Umbilical cord (tissue), 2 donors: Measurements from ENCODE around the gene PER2. TPM values are rescaled to one million over a fixed set of nuclear protein-coding genes. Genes with fewer than 3 reads are reported as not detected.

Source experiments
- DNase-seq: peaks from one replicate; pipeline ENCODE4 v3.0.0-alpha.2; 2015; ENCODE audit warnings: low spot score
- total RNA-seq: library from RNA; depleted of rRNA; stranded (reverse); fragments of >200 nt; gene quantifications from one replicate; pipeline ENCODE4 v1.2.3, GENCODE V29; 2014; ENCODE audit warnings: low replicate concordance; ENCODE audit not compliant: insufficient read depth

Gene PER2
- total RNA-seq, 1 donor from 2014 or later, result 11.3 TPM

- no peak for DNase-seq
Measured at GRCh38 chr2:238230699-238231098, 57.7 kb downstream of the PER2 start.

DNA sequence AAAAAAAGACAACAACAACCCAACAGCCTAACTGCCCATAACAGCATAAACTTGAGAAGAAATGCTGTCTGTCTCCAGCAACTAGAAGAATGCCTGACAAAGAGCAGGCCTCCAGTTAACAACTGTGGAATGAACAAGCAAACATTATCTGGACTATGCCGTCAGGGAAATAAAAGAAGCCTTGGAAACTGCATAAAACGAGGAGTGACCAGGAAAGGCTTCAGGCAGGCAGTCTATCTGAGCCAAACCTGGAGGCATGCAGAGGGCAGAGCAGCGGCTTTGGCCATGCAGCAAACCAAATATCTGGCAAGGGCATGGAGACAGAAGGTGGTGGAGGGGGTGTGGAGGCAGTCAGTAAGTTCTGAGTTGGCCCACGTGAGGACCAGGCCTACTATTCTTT is 59.7 kb downstream of the PER2 start:
- peak; percentile 94 for DNase-seq

DNA sequence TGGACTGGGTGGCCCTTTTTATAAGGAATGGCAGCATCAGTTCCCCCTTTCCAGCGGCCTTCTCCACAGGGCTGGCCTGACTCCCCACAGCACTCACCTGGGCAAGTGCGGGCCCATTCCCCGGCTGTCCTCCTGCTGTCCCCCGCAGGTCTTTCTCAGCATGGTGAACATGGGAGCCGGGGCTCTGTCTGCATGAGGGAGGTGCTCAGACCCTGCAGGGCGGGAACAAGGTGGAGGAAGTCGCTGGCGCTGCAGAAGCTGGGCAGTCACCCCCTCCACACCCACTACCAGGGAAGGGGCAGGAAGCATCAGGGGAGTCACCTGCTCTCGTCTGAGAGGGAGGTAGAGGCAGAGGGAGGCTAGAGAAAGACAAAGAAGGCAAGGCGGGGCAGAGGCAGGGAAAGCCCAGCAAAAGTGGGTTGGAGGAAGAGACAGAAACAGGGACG is 60.8 kb downstream of the PER2 start:
- DNase-seq, result no peak

GRCh38 chr2:238226698-238227586 is 61.5 kb downstream of the PER2 start:
- no peak for DNase-seq

DNA sequence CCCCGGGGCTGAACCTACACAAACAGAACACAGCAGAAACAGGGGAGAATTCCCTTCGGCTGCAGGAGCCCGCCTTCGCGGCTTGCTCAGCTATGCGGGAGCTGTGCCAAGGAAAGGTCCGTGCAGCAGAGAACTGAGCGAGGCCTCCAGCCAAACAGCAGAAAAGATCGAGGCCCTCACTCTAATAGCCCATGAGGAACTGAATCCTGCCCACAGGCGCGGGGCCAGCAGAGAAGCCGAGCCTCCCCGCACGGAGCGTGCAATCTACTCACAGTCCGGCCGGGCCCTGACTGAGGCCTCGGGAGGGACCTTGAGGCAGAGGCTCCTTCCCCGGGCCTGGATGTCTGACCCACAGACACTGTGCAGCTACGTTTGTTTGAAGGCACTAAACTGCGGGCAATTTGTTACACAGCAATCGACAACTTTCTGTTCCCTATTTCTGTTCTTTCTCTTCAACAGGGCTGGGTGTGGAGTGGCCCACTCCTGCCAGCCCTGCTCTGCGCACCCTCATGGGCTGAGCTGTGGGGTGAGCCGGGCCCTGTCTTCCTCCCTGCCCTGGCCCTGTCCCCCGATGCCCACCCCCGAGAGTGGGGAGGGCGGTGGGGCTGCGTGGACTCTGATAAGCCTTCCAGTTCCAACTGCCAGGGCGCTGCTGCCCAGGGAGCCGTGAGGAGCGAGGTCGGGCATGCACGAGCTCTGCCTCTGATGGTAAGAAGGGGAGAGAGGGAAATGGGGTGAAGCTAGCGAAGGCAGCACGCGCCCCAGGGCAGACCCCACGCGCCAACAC is 62.3 kb downstream of the PER2 start:
- peak; percentile 75 for DNase-seq

- no peak for DNase-seq
Measured at GRCh38 chr2:238225121-238225520, 63.3 kb downstream of the PER2 start.

- DNase-seq, result no peak
Measured at GRCh38 chr2:238224356-238225035, 63.9 kb downstream of the PER2 start.

- peak; percentile 35 for DNase-seq
Measured at GRCh38 chr2:238220892-238221521, 67.4 kb downstream of the PER2 start.

- DNase-seq, result no peak
Measured at GRCh38 chr2:238220274-238220891, 68.0 kb downstream of the PER2 start.

DNA sequence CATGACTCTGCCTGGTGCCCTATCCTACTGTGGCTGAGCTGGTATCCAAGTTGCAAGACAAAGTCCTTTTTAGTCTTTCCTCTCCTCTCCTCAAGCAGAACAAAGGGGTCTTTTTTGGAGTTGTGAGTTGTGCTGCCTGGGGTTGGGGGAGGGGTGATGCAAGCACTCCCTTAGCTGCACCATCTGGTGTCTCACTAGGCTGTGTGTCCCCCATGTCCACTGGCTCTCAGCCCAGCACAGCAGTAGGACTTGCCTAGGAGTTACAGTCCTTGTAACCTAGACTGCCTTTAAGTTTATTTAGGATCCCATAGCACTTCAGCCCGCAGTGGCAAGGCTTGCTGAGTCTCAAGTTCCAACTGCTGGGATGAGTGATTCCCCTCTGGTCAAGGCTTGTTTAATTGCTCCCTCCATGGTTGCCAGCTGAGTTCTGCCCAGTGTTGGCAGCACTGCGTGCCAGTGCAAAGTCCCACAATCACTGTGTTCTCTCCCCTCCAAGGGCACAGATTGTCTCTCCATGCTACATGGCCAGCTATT is 71.7 kb downstream of the PER2 start:
- no peak for DNase-seq

DNA sequence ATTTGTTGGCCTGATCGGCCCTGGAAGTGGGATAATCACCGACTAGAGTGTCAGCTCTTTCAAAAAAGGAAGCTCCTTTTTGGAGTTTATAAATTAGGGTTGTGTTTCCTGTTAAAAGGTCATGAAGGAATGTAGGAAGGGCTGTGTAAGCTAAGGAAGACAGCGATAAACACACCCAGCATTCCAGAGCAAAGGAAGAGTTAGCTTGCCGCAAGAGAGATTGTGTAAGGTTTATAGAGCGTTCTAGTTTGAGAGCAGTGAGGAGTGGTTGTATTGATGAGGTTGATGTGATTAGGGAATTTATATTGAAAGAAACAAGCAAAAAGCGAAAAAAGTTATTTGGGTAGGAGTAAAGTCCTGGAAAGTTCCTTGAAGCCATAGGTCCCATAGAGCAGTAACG is 81.4 kb downstream of the PER2 start:
- DNase-seq, result no peak

DNA sequence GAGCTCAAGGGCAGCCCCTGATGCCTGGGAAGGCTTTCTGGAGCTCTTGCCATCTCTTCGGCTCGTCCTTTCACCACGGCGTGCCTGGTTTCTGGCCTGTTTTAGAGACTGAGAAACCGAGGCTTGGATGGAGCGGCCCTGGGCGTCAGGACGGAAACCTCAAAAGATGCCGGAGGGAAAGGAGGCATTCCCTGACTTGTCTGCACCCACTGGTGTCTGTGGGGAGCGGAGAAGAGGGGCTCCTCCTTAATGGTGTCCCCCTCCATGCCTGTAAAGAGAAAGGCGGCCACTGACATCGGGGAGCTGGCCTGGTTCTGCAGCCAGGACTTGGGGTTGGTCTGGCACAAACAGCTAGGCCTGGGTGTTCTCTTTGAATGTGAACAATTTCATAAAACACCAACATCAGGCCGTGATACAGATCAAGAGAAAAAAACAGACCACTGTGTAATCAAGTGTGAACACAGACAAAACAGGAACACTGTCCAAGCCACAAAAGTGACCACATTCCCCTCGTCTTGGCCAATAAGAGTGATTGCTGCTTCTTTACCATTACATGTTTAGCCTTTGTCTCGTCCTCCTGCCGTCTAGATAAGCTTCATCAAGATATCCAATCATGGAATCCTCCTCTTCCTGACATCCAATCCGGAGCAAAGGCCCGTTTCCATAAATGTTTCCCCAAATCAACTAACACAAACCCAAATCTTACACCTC is 84.3 kb downstream of the PER2 start:
- no peak for DNase-seq

DNA sequence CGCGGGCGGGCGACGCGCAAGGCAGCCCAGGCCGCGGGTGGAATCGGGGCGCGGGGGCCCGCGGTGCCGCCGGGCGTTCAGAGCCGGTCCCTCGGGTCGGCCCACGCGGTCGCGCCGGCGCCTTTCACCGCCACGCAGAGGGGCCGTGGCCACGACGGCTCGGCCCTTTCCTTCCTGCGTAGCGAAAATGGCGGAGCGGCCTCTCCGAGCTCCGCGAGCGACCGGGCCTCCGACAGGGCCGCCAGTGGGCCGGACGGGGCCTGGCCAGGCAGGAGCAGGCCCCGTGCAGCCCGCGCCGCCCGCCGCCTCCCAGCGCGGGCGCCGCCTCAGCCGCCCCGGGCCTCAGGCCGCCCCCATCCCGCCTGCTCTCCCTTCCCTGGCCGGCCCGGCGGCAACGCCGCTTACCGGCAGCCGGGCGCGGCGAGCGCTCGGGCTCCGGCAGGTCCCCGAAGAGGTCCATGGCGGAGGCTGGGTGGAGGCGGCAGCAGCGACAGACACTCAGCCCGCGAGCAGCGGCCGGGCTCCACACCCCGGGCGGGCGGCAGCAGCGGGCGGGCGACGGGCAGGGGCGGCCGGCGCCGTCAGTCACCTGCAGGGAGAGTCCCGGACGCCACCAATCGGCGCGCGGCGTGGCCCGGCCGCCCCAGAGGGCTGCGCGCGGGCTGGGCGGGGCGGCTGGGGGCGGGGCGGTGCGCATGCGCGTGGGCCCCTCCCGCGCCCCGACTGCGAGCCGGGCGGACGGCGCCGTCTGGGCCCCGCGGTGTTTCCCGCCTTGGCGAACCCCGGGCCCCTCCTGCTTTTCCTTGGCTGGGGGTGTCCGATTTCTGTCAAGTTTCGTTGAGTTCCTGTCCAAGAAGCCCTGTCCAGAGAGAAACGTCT is 85.1 kb downstream of the PER2 start, which contains the start of gene ILKAP:
Gene ILKAP, minus strand, starts transcription at position 602 of the 879 bp plus-strand sequence. Its CDS starts 142 bp downstream, at position 460.
- DNase-seq, result peak; percentile 88

- DNase-seq, result no peak
Measured at GRCh38 chr2:238202326-238203093, 85.9 kb downstream of the PER2 start.
